RWPE1 (cell line): ENCODE data around the gene ADH7.

Source experiments
- CTCF ChIA-PET: fragments of 350-600 bp; sonication (Branson Sonifier 250); formaldehyde crosslinking; extraction: SDS; loops from one replicate; lab custom pipeline; 2021; lab: Yijun Ruan, JAX
- POLR2A ChIA-PET: fragments of 400-600 bp; formaldehyde crosslinking; extraction: SDS; loops from one replicate; lab custom pipeline; 2020; ENCODE audit warnings: antibody characterized with exemption; ENCODE audit not compliant: low non-redundant PET; lab: Yijun Ruan, JAX
- DNase-seq: peaks from one replicate; pipeline ENCODE4 v3.0.0; 2012; ENCODE audit warnings: low spot score
- H3K27ac ChIP-seq: fragments of 450-650 bp; 2 replicates; pipeline ENCODE4 v1.5.1; 2017
- TF ChIP-seq, protein P1 (sequence below): fragments of 450-650 bp; conservative IDR thresholded peaks from 2 replicates; pipeline ENCODE4 v1.5.1; 2017; ENCODE audit warnings: low read depth, mild to moderate bottlenecking

ADH7 gene

DNA sequence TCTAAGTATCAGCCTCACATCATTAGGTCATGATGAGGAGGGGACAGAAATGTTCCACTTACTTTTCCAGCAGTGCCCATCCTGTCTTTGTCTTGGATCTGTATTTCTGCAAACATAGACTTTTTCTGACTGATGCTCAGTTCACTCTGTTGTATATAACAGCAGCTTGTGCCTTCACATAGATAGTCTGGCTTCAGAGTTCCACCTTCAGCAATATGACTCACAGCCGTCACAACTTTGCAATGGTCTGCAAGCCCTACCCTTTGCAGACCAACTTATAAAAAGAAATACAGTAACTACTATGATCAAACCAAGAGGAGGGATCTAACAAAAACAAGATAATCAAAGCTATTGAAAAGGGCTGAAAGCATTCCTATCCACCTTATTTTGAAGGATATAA is at the start of gene ADH7:
Gene ADH7 (minus strand): TSS at position 189 of the 400 bp plus-strand sequence. CDS start 109 bp downstream, at position 80.
- ChIA-PET POLR2A (no interaction called here), CTCF (interaction anchor here (0.5 kb wide), 1 partner anchor 491 kb away, joined by 4 read pairs; no protein-coding TSS in a partner anchor)
- TF ChIP-seq, protein P1, sequence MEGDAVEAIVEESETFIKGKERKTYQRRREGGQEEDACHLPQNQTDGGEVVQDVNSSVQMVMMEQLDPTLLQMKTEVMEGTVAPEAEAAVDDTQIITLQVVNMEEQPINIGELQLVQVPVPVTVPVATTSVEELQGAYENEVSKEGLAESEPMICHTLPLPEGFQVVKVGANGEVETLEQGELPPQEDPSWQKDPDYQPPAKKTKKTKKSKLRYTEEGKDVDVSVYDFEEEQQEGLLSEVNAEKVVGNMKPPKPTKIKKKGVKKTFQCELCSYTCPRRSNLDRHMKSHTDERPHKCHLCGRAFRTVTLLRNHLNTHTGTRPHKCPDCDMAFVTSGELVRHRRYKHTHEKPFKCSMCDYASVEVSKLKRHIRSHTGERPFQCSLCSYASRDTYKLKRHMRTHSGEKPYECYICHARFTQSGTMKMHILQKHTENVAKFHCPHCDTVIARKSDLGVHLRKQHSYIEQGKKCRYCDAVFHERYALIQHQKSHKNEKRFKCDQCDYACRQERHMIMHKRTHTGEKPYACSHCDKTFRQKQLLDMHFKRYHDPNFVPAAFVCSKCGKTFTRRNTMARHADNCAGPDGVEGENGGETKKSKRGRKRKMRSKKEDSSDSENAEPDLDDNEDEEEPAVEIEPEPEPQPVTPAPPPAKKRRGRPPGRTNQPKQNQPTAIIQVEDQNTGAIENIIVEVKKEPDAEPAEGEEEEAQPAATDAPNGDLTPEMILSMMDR: no peak

DNA sequence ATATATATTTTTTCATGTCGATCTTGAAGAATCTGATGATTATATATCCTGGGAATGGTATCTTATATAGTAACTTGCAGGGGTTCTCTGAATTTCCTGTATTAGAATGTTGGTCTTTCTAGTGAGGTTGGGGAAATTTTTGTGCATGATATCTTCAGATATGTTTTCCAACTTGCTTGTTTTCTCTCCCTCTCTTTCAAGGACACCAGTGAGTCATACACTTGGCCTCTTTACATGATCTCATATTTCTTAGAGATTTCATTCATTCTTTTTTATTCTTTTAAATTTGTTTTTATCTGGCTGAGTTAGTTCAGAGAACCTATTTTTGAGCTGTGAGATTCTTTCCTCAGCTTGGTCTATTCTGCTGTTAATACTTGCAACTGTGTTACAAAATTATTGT is 48.5 kb upstream of the ADH7 start:
- ChIA-PET CTCF (no interaction called here), POLR2A (no interaction called here)
- no peak for DNase-seq
- no peak overlapping the region for H3K27ac ChIP-seq
- TF ChIP-seq, protein P1: no peak

More for the DNA sequence above, at the start of gene ADH7:
- DNase-seq: no peak
- H3K27ac ChIP-seq: no peak within 1 kb of the TSS

GRCh38 chr4:99473131-99473530 is 38.0 kb upstream of the ADH7 start:
- no peak overlapping the region for H3K27ac ChIP-seq
- ChIA-PET CTCF (no interaction called here), POLR2A (no interaction called here)
- TF ChIP-seq, protein P1: no peak
- DNase-seq: no peak

DNA sequence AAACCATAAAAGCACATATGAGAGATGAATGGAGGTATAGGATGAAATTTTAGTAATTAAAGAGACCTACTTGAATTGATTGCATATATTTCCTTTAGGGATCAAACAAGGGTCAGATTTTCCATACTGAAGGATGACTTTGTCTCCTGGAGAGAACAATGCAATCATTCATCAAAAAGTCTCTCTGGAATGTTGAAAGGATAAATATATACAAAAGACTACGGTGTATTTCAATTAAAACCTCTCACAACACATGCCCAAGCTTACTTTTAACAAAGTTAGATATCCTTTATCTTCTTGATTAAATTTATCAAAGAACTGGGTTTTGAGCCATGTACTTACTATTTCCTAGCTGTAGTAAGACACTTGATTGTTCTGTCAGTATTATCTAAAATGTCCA is 36.8 kb upstream of the ADH7 start:
- DNase-seq: no peak
- POLR2A ChIA-PET: no interaction called here
- no peak overlapping the region for H3K27ac ChIP-seq
- CTCF ChIA-PET: interaction anchor here (0.6 to 2.0 kb wide), 2 partner anchors 9 to 413 kb away, joined by 4 to 11 read pairs; no protein-coding TSS in a partner anchor
- TF ChIP-seq, protein P1: no peak

DNA sequence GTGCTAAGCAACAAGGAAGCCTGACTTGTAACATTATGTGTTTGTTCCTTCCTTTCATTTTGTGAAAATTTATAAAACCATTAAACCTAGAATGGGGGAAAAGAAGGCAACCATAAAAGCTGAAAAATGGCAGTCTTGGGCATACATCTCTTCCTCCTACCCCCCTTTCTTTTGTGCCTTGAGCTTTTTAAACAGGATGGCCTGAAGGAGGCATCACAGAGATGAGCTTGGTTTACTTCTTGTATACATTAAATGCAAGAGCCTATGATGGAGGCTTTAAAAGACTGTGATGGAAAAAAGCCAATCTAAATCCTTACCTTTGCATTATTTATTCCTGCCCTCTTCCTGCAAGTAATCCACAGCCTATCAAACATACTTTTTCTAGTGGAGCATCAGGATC is 36.2 kb upstream of the ADH7 start:
- no peak overlapping the region for H3K27ac ChIP-seq
- TF ChIP-seq, protein P1: no peak
- CTCF ChIA-PET: interaction anchor here (0.6 to 2.0 kb wide), 2 partner anchors 8 to 414 kb away, joined by 4 to 11 read pairs; no protein-coding TSS in a partner anchor
- DNase-seq: no peak
- POLR2A ChIA-PET: no interaction called here

- H3K27ac ChIP-seq: no peak overlapping the region
- no peak for DNase-seq
- ChIA-PET CTCF (interaction anchor here (0.7 kb wide), 1 partner anchor 587 kb away, joined by 3 read pairs; no protein-coding TSS in a partner anchor), POLR2A (no interaction called here)
- TF ChIP-seq, protein P1: no peak
Measured at GRCh38 chr4:99468889-99469288, 33.7 kb upstream of the ADH7 start.
